ENCODE measurements around the gene ZNF362.

GRCh38 chr1:33224166-33224707, 32.1 kb upstream of the ZNF362 start:
- TF ChIP-seq YY1 (IDR thresholded peaks at IDR 0.05; ENCODE audit: low read depth) (no peak), CTCF (IDR thresholded peaks at IDR 0.05) (no peak), MAX (IDR thresholded peaks at IDR 0.05; ENCODE audit: low read depth) (no peak), REST (IDR thresholded peaks at IDR 0.05; ENCODE audit: low read depth, low read length) (no peak), POLR2AphosphoS5 (IDR thresholded peaks at IDR 0.05; ENCODE audit: low read depth, low read length) (no peak), RFX5 (IDR thresholded peaks at IDR 0.05; ENCODE audit: low read length) (no peak)

Data from SK-N-SH (cell line).